Transverse colon (tissue), 3 donors: ENCODE results near the gene NR3C2.

Source experiments
- EP300 ChIP-seq: sonication (generic); formaldehyde crosslinking; IDR thresholded peaks from one replicate; pipeline ENCODE4 v1.6.1; 2017; ENCODE audit warnings: antibody characterized with exemption, low read depth
- POLR2A ChIP-seq: fragments of 450-650 bp; IDR thresholded peaks from one replicate; pipeline ENCODE4 v1.6.1; 2016; ENCODE audit warnings: antibody characterized with exemption, mild to moderate bottlenecking, moderate library complexity
- TF ChIP-seq, protein P1 (sequence below), 5 experiments: fragments of 200-600 bp in 3 of 5; fragments of 450-650 bp in 2 of 5; sonication (generic) in 3 of 5; IDR thresholded peaks; 1 replicate in 2 of 5; 2 replicates in 3 of 5; pipeline ENCODE4 v1.5.1; 2016 to 2017; ENCODE audit warnings: antibody characterized with exemption in 5 of 5, inconsistent platforms in 3 of 5, mild to moderate bottlenecking in 2 of 5, moderate library complexity in 1 of 5

DNA sequence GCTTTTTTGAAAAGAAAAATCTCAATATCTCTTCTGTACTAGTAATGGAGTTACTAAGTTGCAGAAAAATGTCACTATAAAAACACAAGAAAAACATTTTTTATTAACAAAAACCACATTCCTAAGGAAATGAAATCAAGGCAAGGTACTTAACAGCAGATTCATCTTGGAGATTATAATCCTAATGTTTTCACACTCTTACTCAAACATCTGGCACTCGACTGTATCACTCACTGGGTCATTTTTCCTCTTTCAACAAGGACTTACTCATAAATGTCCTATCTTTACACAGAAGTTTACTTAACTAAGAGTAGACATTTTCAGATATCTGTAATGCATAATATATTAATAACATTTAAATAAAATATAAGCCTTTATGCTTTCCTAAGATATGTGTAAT lies 216.6 kb downstream of the NR3C2 start:
- TF ChIP-seq, protein P1, sequence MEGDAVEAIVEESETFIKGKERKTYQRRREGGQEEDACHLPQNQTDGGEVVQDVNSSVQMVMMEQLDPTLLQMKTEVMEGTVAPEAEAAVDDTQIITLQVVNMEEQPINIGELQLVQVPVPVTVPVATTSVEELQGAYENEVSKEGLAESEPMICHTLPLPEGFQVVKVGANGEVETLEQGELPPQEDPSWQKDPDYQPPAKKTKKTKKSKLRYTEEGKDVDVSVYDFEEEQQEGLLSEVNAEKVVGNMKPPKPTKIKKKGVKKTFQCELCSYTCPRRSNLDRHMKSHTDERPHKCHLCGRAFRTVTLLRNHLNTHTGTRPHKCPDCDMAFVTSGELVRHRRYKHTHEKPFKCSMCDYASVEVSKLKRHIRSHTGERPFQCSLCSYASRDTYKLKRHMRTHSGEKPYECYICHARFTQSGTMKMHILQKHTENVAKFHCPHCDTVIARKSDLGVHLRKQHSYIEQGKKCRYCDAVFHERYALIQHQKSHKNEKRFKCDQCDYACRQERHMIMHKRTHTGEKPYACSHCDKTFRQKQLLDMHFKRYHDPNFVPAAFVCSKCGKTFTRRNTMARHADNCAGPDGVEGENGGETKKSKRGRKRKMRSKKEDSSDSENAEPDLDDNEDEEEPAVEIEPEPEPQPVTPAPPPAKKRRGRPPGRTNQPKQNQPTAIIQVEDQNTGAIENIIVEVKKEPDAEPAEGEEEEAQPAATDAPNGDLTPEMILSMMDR (IDR thresholded peaks at IDR 0.05): no peak
- TF ChIP-seq EP300 (no peak), POLR2A (no peak)
